ENCODE results near the gene CCDC171. TPM values are rescaled to one million over a fixed set of nuclear protein-coding genes. Genes with fewer than 3 reads are reported as not detected.

The CCDC171 gene
- total and polyA plus RNA-seq, 10 of the 15 experiments (the other 5 are each of a cell fraction or from before 2014, with no cell fraction given): 1.00 to 7.2 (median 2.8) TPM

GRCh38 chr9:16004613-16005012 is 451.8 kb downstream of the CCDC171 start:
- 50% methylated on average over 6 of the region's 6 CpGs for WGBS (ENCODE audit: insufficient coverage, insufficient replicate concordance, low lambda C conversion rate, missing lambda C conversion rate)
- Histone ChIP-seq H3K27ac (ENCODE audit: control insufficient read depth, insufficient read depth) (no peak overlapping the region), H3K4me2 (ENCODE audit: control insufficient read depth, insufficient read depth) (no peak overlapping the region), H4K20me1 (ENCODE audit: control insufficient read depth, insufficient read depth) (no peaks in the 10 kb centered on the region), H3K9ac (ENCODE audit: control insufficient read depth, insufficient read depth, low read length) (no peak overlapping the region), H3K27me3 (replicated peaks in 1 of 2; ENCODE audit: control insufficient read depth in 2 of 2, insufficient read depth in 2 of 2, low read length in 1 of 2) (no peaks in the 10 kb centered on the region), H2AFZ (ENCODE audit: control insufficient read depth, low read depth, low read length) (no peak overlapping the region), H3K79me2 (ENCODE audit: control insufficient read depth, insufficient read depth, low read length) (no peaks in the 10 kb centered on the region), H3K9me3 (replicated peaks; ENCODE audit: control insufficient read depth, insufficient read depth, low read length) (no peaks in the 10 kb centered on the region), H3K4me1 (ENCODE audit: control insufficient read depth, insufficient read depth, low read length) (no peaks in the 10 kb centered on the region), H3K36me3 (ENCODE audit: control insufficient read depth in 2 of 2, insufficient read depth in 2 of 2, low read length in 1 of 2) (no peaks in the 10 kb centered on the region), H3K4me3 (no peak overlapping the region)
- ChIA-PET SMC1A (ENCODE audit: uncharacterized antibody, unreplicated experiment) (no interaction called here), RAD21 (ENCODE audit: unreplicated experiment) (no interaction called here), CTCF (no interaction called here), POLR2A (no interaction called here)
- no TSS peak for BruUV-seq (replicated peaks)
- intact Hi-C loops (cut with micrococcal nuclease; ENCODE audit: unreplicated experiment) (no loop called here), in situ Hi-C loops (cut with MboI) (no loop called here)
- FAIRE-seq (no peak), DNase-seq (ENCODE audit: low read depth, low spot score) (no peak), ATAC-seq (no peak)
- TF ChIP-seq CHD4 (IDR thresholded peaks at IDR 0.05) (no peak), NRF1 (conservative IDR thresholded peaks at IDR 0.05; ENCODE audit: low read depth, low read length) (no peak), YY1 (IDR thresholded peaks at IDR 0.05; ENCODE audit: low read depth, low read length) (no peak), SPI1 (IDR thresholded peaks at IDR 0.05; ENCODE audit: borderline replicate concordance, insufficient read depth, low read depth, low read length) (no peak), HDAC6 (IDR thresholded peaks at IDR 0.05; ENCODE audit: unreplicated experiment) (no peak), HDAC2 (IDR thresholded peaks at IDR 0.05) (no peak), IRF5 (IDR thresholded peaks at IDR 0.05; ENCODE audit: borderline replicate concordance) (no peak), IKZF1 (conservative IDR thresholded peaks at IDR 0.05) (no peak), ZNF384 (IDR thresholded peaks at IDR 0.05; ENCODE audit: borderline replicate concordance, low read depth, low read length) (no peak), BMI1 (IDR thresholded peaks at IDR 0.05; ENCODE audit: borderline replicate concordance) (no peak), SKIL (IDR thresholded peaks at IDR 0.05; ENCODE audit: low read depth, poor library complexity, severe bottlenecking) (no peak)

Measured in GM12878 (cell line).